DMS 273 (cell line): ENCODE results near the gene SMARCA1.

Source experiments
- DNase-seq: peaks from one replicate; lab custom pipeline; 2025; ENCODE audit not compliant: unreplicated experiment; lab: John Stamatoyannopoulos, UW

The SMARCA1 gene

GRCh38 chrX:129531132-129531531 lies 7.8 kb upstream of the SMARCA1 start:
- DNase-seq, result no peak

GRCh38 chrX:129530410-129530809 lies 7.1 kb upstream of the SMARCA1 start:
- DNase-seq, result no peak

- peak; percentile 84 for DNase-seq
These were observed 6.5 kb upstream of the SMARCA1 start for GRCh38 chrX:129529685-129530281.

- no peak for DNase-seq
These were observed 2.6 kb upstream of the SMARCA1 start for GRCh38 chrX:129525896-129526295.

GRCh38 chrX:129525162-129525561 lies 1.9 kb upstream of the SMARCA1 start:
- no peak for DNase-seq

GRCh38 chrX:129524250-129524850 lies 1.1 kb upstream of the SMARCA1 start:
- no peak for DNase-seq

- DNase-seq, result peak; percentile 80
These were observed 859 bp downstream of the SMARCA1 start for GRCh38 chrX:129522184-129523078.

- DNase-seq, result no peak
These were observed 3.1 kb downstream of the SMARCA1 start for GRCh38 chrX:129520151-129520550.

GRCh38 chrX:129516402-129516801 lies 6.9 kb downstream of the SMARCA1 start:
- no peak for DNase-seq

GRCh38 chrX:129512409-129512808 lies 10.9 kb downstream of the SMARCA1 start:
- DNase-seq, result no peak

GRCh38 chrX:129511689-129512088 lies 11.6 kb downstream of the SMARCA1 start:
- DNase-seq, result no peak

- no peak for DNase-seq
These were observed 13.0 kb downstream of the SMARCA1 start for GRCh38 chrX:129510331-129510730.

GRCh38 chrX:129497146-129497843 lies 26.0 kb downstream of the SMARCA1 start:
- DNase-seq, result no peak

GRCh38 chrX:129496625-129497024 lies 26.7 kb downstream of the SMARCA1 start:
- DNase-seq, result no peak

GRCh38 chrX:129495900-129496299 lies 27.4 kb downstream of the SMARCA1 start:
- no peak for DNase-seq

- no peak for DNase-seq
These were observed 28.4 kb downstream of the SMARCA1 start for GRCh38 chrX:129494887-129495286.

GRCh38 chrX:129493643-129494042 lies 29.6 kb downstream of the SMARCA1 start:
- no peak for DNase-seq

- no peak for DNase-seq
These were observed 33.0 kb downstream of the SMARCA1 start for GRCh38 chrX:129490330-129490729.

- no peak for DNase-seq
These were observed 34.9 kb downstream of the SMARCA1 start for GRCh38 chrX:129488359-129488758.

- no peak for DNase-seq
These were observed 42.4 kb downstream of the SMARCA1 start for GRCh38 chrX:129480889-129481288.

- no peak for DNase-seq
These were observed 44.8 kb downstream of the SMARCA1 start for GRCh38 chrX:129478516-129478915.
